Omental fat pad (tissue), 4 donors: ENCODE data around the gene TUBA1A. TPM values are rescaled to one million over a fixed set of nuclear protein-coding genes. Genes with fewer than 3 reads are reported as not detected.
A peak's percentile ranks its signal among the peaks of the same experiment; 100 is the strongest.
"Not testable (repeated sequence)": the region's sequence is repeated elsewhere in the genome, so short reads cannot be mapped to it uniquely, and the experiment has no call there.

Source experiments
- ATAC-seq: fragments of 150-250 bp; one replicate; pipeline ENCODE4 v1.9.1; 2016; ENCODE audit warnings: mild to moderate bottlenecking, moderate library complexity; ENCODE audit not compliant: low FRiP score
- DNase-seq: peaks from one replicate; pipeline ENCODE4 v3.0.0-alpha.2; 2019; ENCODE audit warnings: low spot score
- total RNA-seq, 4 donors: library from RNA; depleted of rRNA; stranded (reverse); fragments of >200 nt; gene quantifications; one replicate each; pipeline ENCODE4 v1.1.0, GENCODE V29; 2016
- TF ChIP-seq, protein P1 (sequence below), 3 donors: fragments of 450-650 bp; IDR thresholded peaks; one replicate each; pipeline ENCODE4 v1.5.1; 2016 to 2017; ENCODE audit warnings: antibody characterized with exemption in 3 of 3, mild to moderate bottlenecking in 3 of 3, moderate library complexity in 2 of 3

The TUBA1A gene
- total RNA-seq, 4 donors from 2014 or later, result 145 to 210 (median 159) TPM

- TF ChIP-seq, protein P1, sequence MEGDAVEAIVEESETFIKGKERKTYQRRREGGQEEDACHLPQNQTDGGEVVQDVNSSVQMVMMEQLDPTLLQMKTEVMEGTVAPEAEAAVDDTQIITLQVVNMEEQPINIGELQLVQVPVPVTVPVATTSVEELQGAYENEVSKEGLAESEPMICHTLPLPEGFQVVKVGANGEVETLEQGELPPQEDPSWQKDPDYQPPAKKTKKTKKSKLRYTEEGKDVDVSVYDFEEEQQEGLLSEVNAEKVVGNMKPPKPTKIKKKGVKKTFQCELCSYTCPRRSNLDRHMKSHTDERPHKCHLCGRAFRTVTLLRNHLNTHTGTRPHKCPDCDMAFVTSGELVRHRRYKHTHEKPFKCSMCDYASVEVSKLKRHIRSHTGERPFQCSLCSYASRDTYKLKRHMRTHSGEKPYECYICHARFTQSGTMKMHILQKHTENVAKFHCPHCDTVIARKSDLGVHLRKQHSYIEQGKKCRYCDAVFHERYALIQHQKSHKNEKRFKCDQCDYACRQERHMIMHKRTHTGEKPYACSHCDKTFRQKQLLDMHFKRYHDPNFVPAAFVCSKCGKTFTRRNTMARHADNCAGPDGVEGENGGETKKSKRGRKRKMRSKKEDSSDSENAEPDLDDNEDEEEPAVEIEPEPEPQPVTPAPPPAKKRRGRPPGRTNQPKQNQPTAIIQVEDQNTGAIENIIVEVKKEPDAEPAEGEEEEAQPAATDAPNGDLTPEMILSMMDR (IDR thresholded peaks at IDR 0.05), result no peak
- no peak for ATAC-seq
- DNase-seq, result no peak
Observed at GRCh38 chr12:49201595-49202295, 12.9 kb upstream of the TUBA1A start.

- DNase-seq, result no peak
- ATAC-seq, result peak; percentile 80
- TF ChIP-seq, protein P1 (IDR thresholded peaks at IDR 0.05), result no peak
Observed at GRCh38 chr12:49200919-49201594, 12.2 kb upstream of the TUBA1A start.

DNA sequence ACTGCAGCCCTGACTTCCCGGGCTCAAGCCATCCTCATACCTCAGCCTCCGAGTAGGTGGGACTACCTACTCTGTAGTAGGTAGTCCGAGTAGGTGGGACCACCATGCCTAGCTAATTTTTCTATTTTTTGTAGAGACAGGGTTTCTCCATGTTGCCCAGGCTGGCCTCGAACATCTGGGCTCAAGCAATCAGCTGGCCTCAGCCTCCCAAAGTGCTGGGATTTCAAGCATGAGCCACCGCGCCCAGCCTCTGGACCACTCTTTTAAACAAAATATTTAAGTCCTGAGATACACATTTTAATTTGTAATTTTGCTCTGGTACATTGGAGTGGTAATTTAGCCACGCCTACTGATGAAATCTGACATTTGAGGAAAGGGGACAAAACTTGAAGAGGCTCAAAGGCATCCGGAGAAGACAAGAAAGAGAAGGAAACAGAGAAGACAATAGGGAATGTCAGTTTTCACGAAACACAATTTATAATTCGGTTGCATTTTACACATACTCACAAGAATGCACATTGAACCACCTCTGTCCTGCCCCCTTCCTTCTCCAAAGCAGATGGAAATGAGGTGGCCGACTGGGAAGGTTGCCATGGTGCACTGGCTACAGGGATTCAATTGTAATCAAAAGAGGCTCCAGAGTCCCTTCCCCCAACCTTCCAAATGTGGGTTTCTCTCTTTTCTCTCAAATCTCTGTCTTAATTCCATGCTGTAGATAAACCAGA is 9.7 kb upstream of the TUBA1A start:
- ATAC-seq (no peak), DNase-seq (no peak)
- TF ChIP-seq, protein P1 (IDR thresholded peaks at IDR 0.05), result no peak

DNA sequence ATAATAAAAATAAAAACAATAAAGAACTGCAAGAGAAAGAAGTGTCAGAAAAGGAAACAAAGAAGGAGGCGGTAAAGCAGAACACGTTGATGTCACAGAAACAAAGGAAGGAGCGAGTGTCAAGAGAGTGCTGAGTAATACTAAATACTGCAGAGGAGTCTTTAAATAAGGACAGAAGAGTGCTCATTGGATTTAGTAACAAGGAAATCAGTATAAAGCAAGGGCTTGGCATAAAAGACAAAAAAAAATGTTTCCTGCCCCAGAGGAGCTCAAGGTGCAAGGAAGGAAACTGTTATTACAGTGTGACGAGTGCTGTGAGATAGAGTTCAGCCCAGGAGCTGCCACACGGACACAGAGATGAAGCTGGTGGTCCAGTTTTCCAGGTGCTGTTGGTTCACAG is 8.4 kb upstream of the TUBA1A start:
- ATAC-seq, result no peak
- TF ChIP-seq, protein P1 (IDR thresholded peaks at IDR 0.05), result no peak

GRCh38 chr12:49195736-49196135 is 6.9 kb upstream of the TUBA1A start:
- ATAC-seq, result no peak
- TF ChIP-seq, protein P1 (IDR thresholded peaks at IDR 0.05), result no peak
- DNase-seq, result no peak

More for the DNA sequence above, 8.4 kb upstream of the TUBA1A start:
- DNase-seq, result no peak

GRCh38 chr12:49193746-49194145 is 4.9 kb upstream of the TUBA1A start:
- ATAC-seq, DNase-seq: not testable (repeated sequence)

GRCh38 chr12:49191498-49191897 is 2.6 kb upstream of the TUBA1A start:
- ATAC-seq, DNase-seq: not testable (repeated sequence)
